GM06990 (cell line): ENCODE measurements around the gene AKT3.

Experiments used
- DNase-seq: peaks from one replicate; pipeline ENCODE4 v3.0.0-alpha.2; 2011; ENCODE audit not compliant: insufficient read length; ENCODE audit errors: extremely low read depth
- H3K27me3 ChIP-seq: replicated peaks from 2 replicates; pipeline ENCODE4 v1.6.0; 2011; ENCODE audit warnings: low read length; ENCODE audit not compliant: control insufficient read depth, insufficient read depth
- H3K36me3 ChIP-seq: 2 replicates; pipeline ENCODE4 v1.5.1; 2011; ENCODE audit warnings: low read length; ENCODE audit not compliant: control insufficient read depth, insufficient read depth
- H3K4me3 ChIP-seq: replicated peaks from 2 replicates; pipeline ENCODE4 v1.5.1; 2011; ENCODE audit warnings: low read depth, mild to moderate bottlenecking, control low read depth, low read length
- CTCF ChIP-seq: IDR thresholded peaks from 2 replicates; pipeline ENCODE4 v1.5.1; 2011; ENCODE audit warnings: low read length, control low read depth, mild to moderate bottlenecking, inconsistent platforms; ENCODE audit not compliant: insufficient read depth, poor library complexity, severe bottlenecking

The AKT3 gene

GRCh38 chr1:243582326-243582725, 267.7 kb downstream of the AKT3 start:
- Histone ChIP-seq H3K27me3 (no peaks in the 10 kb centered on the region), H3K4me3 (no peak overlapping the region), H3K36me3 (no peaks in the 10 kb centered on the region)
- no peak for TF ChIP-seq CTCF
- DNase-seq, result no peak

DNA sequence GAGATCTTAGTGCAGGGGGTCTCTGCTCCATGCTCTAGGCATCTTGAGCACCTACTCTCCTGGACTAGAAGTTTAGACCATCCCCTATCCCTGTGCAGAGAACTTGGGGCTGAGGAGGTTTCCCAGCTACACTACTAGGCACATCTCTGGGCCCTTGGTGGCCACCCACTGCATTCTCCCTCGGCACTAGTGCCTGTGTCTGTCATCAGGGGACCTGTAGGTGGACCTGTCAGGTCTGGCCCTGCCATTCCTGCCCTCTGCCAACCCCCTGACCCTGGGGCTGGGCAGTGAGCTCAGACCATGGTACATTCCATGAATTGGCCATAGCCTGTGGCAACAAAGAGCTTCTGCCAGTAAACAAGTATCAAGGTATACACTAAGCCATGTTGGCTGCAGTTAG, 269.1 kb downstream of the AKT3 start:
- Histone ChIP-seq H3K4me3 (no peak overlapping the region), H3K36me3 (no peaks in the 10 kb centered on the region), H3K27me3 (no peaks in the 10 kb centered on the region)
- no peak for DNase-seq
- no peak for TF ChIP-seq CTCF

DNA sequence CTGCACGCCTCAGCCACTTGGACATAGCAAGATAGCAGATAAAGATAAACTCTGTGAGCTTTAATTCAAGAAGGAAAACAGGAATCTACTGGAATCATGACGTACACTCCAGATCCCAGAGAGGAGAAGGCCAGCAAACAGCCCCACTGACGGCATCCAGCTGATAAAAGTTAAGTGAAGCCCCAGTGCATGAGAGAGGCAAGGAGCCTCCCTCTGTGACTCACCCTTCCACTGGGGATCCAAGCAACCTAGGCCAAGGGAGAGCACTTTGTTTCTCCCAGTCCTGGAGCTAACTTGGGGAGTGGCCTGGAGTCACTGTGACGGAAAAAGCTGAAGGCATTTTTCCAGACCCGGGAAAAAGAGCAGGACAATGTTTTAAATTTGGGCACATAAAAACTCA, 270.0 kb downstream of the AKT3 start:
- no peak for DNase-seq
- H3K4me3 ChIP-seq, result no peak overlapping the region
- no peak for TF ChIP-seq CTCF
- no peaks in the 10 kb centered on the region for H3K27me3 ChIP-seq
- no peaks in the 10 kb centered on the region for H3K36me3 ChIP-seq

DNA sequence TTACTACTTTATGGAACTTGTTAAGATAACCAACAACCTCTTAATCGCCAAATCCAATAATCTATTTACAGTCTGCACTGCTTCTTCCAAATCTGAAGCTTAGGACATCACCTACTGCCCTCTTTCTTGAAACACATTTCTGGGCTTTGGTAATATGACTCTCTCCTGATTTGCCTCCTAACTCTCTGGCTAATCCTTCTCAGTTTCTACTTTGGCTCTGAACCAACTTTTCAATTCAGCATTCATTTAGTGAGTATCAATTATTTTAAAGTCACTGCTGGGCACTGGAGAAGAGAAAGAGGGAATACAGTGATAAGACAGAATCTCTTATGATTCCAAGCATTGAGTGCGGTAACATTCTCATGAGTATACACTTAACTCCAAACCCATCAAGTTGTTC, 275.0 kb downstream of the AKT3 start:
- no peaks in the 10 kb centered on the region for H3K36me3 ChIP-seq
- H3K4me3 ChIP-seq, result no peak overlapping the region
- H3K27me3 ChIP-seq, result no peaks in the 10 kb centered on the region
- no peak for DNase-seq
- TF ChIP-seq CTCF, result no peak

DNA sequence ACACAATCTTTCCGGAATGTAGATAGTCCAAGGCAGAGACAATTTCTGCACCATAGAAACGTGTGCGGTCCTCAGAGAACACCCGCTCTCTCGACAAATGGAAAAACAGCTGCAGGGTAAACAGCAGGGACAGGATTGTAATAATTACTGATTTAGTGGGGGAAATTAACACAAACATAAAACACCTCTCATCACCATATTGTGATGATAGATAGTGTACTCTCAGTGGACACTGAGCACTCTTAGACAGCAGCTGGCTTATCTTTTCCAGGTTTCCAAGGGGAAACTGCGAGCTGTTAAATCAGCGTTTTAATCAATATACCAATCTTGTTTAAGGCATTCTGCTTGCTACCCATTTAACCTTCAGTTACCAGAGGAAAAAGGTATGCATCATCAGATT, 277.1 kb downstream of the AKT3 start:
- TF ChIP-seq CTCF, result no peak
- DNase-seq, result no peak
- no peaks in the 10 kb centered on the region for H3K27me3 ChIP-seq
- no peaks in the 10 kb centered on the region for H3K36me3 ChIP-seq
- no peak overlapping the region for H3K4me3 ChIP-seq

GRCh38 chr1:243568793-243569192, 281.2 kb downstream of the AKT3 start:
- no peaks in the 10 kb centered on the region for H3K36me3 ChIP-seq

More at GRCh38 chr1:243568793-243569192, 281.2 kb downstream of the AKT3 start:
- H3K27me3 ChIP-seq, result no peaks in the 10 kb centered on the region
- TF ChIP-seq CTCF, result no peak
- no peak for DNase-seq
- no peak overlapping the region for H3K4me3 ChIP-seq
